ENCODE results near the gene FUT8.

GRCh38 chr14:65704437-65704836 is 291.9 kb downstream of the FUT8 start:
- TF ChIP-seq CTCF (IDR thresholded peaks at IDR 0.05 in 2 of 3, conservative IDR thresholded peaks at IDR 0.05 in 1 of 3; ENCODE audit: borderline replicate concordance in 1 of 3, insufficient read depth in 1 of 3, low read depth in 2 of 3, low read length in 2 of 3) = no peak
- no peak for TF ChIP-seq TCF7L2 (IDR thresholded peaks at IDR 0.05; ENCODE audit: borderline replicate concordance, extremely low read depth, insufficient read depth, insufficient read length)
- no peak for TF ChIP-seq POLR2AphosphoS5 (IDR thresholded peaks at IDR 0.05; ENCODE audit: low read depth, low read length)
- TF ChIP-seq SP1 (IDR thresholded peaks at IDR 0.05; ENCODE audit: low read depth) = no peak

All from HCT116 (cell line).